ENCODE measurements around the gene SIRT7.

The SIRT7 gene

DNA sequence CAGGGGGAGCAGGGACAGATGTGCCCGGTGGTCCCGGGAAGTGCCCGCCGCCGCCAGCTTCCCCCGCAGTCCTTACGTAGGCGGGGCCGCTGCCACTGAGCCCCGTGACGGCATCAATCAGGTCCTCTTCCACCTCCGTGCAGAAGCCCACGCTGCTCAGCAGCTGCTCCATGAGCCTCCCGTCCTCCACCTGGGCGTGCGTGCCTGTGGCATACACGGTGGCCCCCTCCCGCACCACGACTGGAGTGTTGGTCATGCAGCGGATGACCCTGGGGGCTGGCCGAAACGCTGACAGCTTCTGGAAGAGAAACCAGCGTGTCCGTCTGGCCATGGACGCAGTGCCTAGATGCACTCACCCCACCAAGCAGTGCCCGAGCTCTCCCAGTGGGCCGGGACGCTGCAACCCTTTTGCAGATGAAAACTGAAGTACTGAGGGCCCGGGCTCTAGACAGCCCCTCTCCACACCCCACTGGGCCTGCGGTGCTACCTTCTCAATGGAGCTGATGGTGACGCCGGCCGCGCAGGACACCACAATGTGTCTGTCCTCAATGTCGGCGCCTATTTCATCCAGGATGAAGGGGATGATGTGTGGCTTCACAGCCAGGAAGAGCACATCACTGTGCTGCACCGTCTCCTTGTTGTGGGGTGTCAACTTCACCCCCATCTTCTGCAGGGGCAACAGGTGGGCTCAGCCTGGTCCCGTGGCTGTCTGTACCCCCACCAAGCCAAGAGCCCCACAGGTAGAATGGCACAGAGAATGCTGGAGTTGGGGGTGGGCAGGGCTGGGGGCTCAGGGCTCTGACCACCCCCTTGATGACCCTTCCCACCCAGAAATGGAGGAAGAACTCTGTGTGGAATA lies 17.1 kb upstream of the SIRT7 start:
- TF ChIP-seq, protein P1, sequence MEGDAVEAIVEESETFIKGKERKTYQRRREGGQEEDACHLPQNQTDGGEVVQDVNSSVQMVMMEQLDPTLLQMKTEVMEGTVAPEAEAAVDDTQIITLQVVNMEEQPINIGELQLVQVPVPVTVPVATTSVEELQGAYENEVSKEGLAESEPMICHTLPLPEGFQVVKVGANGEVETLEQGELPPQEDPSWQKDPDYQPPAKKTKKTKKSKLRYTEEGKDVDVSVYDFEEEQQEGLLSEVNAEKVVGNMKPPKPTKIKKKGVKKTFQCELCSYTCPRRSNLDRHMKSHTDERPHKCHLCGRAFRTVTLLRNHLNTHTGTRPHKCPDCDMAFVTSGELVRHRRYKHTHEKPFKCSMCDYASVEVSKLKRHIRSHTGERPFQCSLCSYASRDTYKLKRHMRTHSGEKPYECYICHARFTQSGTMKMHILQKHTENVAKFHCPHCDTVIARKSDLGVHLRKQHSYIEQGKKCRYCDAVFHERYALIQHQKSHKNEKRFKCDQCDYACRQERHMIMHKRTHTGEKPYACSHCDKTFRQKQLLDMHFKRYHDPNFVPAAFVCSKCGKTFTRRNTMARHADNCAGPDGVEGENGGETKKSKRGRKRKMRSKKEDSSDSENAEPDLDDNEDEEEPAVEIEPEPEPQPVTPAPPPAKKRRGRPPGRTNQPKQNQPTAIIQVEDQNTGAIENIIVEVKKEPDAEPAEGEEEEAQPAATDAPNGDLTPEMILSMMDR (IDR thresholded peaks at IDR 0.05) = no peak
- Histone ChIP-seq H3K27ac (no peak overlapping the region), H3K4me3 (no peak overlapping the region)
- DNase-seq (ENCODE audit: low spot score) = no peak

DNA sequence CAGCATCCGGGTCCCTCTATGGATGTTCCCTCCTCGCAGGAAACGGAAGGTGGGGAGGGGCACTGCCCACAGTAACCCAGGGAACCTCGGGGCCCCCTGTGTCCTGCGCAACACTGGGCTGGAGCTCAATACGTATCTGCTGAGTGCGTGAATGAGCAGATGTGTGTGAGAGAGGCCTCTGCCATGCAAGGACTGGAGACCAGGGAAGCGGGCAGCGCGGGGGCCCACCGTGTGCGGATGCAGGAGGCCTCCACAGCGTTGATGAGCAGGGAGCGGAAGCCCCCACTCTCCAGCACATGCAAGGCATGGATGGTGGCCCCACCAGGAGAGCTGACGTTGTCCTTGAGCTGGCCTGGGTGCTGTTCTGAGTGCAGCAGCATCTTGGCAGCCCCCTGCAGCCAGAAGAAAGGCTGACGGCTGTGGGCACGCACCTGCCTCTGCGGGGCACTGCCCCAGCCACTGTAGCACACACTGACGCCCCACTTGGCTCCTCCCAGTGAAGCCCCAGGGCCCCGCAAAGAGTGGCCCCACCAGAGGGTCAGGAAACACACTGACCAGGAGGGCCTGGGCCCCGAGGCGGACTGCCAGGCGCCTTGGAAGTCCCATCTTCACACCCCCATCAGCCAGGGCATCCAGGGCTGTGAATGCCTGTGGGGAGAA lies 16.3 kb upstream of the SIRT7 start:
- no peak for DNase-seq (ENCODE audit: low spot score)
- H3K4me3 ChIP-seq = no peak overlapping the region
- TF ChIP-seq, protein P1 (IDR thresholded peaks at IDR 0.05) = no peak
- H3K27ac ChIP-seq = no peak overlapping the region

DNA sequence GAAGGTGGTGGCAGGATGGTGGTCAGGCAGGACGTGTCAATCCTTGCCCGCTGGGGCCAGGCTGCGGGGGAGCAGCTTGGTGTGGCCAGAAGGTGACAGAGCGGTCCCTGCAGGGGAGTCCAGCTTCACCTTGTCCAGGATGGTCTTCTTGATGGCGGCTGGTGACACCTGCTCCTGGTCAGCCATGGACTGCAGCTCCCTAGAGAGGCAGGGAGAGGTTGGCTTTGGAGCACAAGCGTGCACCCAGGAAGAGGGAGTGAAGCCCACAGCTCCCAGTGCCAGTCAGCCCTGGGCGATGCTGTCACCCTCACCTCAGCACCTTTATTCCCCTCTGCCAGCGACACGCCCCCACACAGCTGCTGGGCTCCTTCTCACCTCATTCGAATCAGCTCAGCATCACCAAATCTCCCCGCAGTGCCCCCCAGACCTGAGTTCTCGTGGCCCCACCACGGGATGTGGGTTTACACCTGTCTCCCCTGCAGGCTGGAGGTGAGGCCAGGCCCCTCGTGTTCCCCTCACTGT lies 15.3 kb upstream of the SIRT7 start:
- Histone ChIP-seq H3K4me3 (no peak overlapping the region), H3K27ac (no peak overlapping the region)
- DNase-seq (ENCODE audit: low spot score) = no peak
- TF ChIP-seq, protein P1 (IDR thresholded peaks at IDR 0.05) = no peak

DNA sequence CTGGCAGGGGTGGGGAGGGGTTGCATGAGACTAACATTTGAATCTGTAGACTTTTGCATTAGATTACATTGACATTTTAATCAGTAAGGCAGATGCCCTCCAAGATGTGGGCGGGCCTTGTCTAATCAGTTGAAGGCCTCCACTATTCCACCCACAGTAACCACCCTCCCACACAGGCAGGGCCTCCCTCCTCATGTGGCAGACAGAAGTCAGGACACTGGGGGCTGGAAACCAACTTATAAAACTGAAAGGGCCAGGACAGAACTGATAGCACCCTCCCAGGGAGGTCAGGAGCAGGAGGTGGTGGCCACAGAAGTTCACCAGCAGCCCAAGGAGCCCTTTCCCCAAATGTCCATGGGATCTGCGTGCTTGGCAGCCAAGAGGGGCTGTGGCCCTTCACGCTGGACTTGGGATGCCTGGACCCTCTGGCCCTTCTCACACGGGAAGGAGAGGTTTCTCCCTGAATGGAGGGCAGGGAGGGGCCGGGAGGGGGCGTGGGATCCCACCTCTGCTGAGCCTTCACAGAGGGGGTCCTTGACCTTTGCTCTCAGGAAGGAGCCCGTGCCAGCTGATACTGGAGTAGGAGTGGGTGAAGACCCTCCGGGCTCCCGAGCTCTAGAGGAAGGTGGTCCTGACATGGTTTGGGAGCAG lies 14.5 kb upstream of the SIRT7 start:
- H3K4me3 ChIP-seq = no peak overlapping the region
- TF ChIP-seq, protein P1 (IDR thresholded peaks at IDR 0.05) = no peak
- no peak for DNase-seq (ENCODE audit: low spot score)
- H3K27ac ChIP-seq = no peak overlapping the region

DNA sequence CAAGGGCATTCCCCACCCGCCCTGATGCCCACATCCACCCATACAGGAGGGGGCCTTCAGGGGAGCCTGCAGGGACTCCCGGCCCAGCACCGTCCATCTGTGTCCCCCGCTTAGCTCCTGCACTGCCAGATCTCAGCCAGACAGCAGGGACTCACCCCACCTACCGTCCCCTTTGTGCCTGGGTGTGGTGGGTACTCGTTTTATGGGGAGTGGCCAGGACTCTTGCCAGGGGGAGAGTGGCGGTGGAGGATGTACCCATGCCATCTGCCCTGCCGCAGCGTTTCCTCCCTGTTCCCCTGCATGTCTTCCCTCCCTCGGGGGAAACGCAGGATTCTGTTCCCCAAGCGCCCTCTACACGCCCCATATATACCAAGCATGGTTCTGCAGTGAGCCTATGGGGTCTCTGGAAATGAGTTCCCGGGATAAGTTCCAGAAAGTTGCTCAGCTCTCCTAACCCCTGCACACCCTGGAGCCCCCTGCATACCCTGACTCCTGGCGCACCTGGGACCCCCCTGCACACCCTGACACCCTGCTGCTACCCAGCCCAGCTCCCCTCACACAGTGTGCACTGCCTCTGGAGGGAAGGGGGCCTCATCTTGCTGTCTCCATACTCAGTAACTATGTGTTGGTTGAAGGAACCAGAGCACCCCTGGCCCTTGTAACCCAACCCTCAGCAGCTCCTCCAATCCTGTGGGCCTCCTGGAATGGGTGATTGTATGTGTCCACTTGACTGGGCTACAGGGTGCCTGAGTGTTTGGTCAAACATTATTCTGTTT lies 13.8 kb upstream of the SIRT7 start:
- DNase-seq (ENCODE audit: low spot score) = no peak

DNA sequence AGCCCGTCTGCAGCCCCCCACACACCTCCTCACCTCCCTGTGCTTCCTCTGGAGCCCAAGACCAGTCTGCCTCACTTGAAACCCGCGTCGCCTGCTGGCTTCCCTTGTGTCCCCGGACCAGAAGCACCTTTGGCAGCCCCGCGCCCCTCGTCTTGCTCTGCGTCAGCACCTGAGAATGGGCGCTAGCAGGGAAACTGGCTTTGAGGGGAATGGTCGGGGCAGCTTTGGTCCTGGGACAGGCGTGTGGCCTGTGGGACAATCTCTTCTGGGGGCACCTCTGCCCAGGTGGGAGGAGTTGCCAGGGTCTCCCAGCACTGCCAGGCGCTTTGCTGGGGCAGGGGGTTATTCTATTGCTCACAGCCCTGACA lies 13.2 kb upstream of the SIRT7 start:
- Histone ChIP-seq H3K4me3 (no peak overlapping the region), H3K27ac (no peak overlapping the region)
- no peak for DNase-seq (ENCODE audit: low spot score)
- TF ChIP-seq, protein P1 (IDR thresholded peaks at IDR 0.05) = no peak

More for the DNA sequence above, 13.8 kb upstream of the SIRT7 start:
- no peak overlapping the region for H3K27ac ChIP-seq
- H3K4me3 ChIP-seq = no peak overlapping the region
- TF ChIP-seq, protein P1 (IDR thresholded peaks at IDR 0.05) = no peak

Data from coronary artery (tissue), 2 donors.